ENCODE data around the gene ARMH4. TPM values are rescaled to one million over a fixed set of nuclear protein-coding genes. Genes with fewer than 3 reads are reported as not detected.

The ARMH4 gene
- total RNA-seq, 1 experiment from 2014 or later, result 42.6 TPM

DNA sequence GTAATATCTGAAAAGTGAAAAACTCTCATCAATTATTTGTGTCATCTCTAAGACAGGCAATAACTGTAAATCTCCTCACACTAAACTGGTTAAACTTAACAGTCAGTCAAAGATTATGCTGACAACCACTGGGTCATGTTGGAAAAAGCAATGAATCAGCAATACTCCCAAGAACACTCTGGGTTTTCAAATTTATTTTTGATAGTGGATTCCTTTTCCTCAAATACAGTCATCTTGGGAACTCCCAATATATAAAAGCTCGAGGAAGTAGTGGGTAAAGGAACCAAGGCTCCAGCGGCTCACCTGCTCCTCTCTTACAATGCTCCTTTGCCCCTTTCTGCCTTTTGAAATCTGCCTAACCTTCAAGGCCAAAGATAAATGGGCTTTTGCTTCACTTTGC lies 70.0 kb downstream of the ARMH4 start:
- no peak for DNase-seq
- Histone ChIP-seq H3K79me2 (ENCODE audit: insufficient read depth, low read length) (no peaks in the 10 kb centered on the region), H3K9me3 (ENCODE audit: control insufficient read depth, low read depth, low read length) (no peaks in the 10 kb centered on the region), H3K27me3 (ENCODE audit: insufficient read depth, low read length) (no peaks in the 10 kb centered on the region), H3K23ac (ENCODE audit: insufficient read length, low read depth, low read length) (no peak overlapping the region), H3K23me2 (ENCODE audit: insufficient read length, low read depth, low read length, poor library complexity, severe bottlenecking) (no peaks in the 10 kb centered on the region), H2BK15ac (ENCODE audit: low read depth, low read length) (no peak overlapping the region), H4K8ac (replicated peaks; ENCODE audit: insufficient read length, low read depth, low read length) (no peak overlapping the region), H2AK5ac (ENCODE audit: insufficient read length, low read length) (no peak overlapping the region), H2BK5ac (ENCODE audit: insufficient read length, low read length) (no peak overlapping the region), H2BK20ac (ENCODE audit: low read depth, low read length, poor library complexity, severe bottlenecking) (no peak overlapping the region), H3K14ac (ENCODE audit: insufficient read depth, low read length) (no peak overlapping the region), H2BK12ac (ENCODE audit: insufficient read length, low read depth, low read length) (no peak overlapping the region), H3K4ac (ENCODE audit: low read depth, low read length) (no peak overlapping the region), H3T11ph (ENCODE audit: low read length) (no peak overlapping the region), H3K79me1 (ENCODE audit: insufficient read depth, low read depth, low read length, poor library complexity, severe bottlenecking) (no peaks in the 10 kb centered on the region), H2BK120ac (ENCODE audit: low read depth, low read length, poor library complexity, severe bottlenecking) (no peak overlapping the region), H3K56ac (ENCODE audit: insufficient read length, low read depth, low read length) (no peak overlapping the region), H3K9ac (ENCODE audit: extremely low read depth, insufficient read length, low read length) (no peak overlapping the region), H4K5ac (ENCODE audit: insufficient read length, low read depth, low read length) (no peak overlapping the region), H3K4me2 (ENCODE audit: insufficient read depth, insufficient read length, low read length) (no peak overlapping the region), H3K4me1 (ENCODE audit: insufficient read depth, low read length) (peaks cover 6% of the 10 kb centered on the region; the same call in 1 of the 2 replicates), H2AFZ (ENCODE audit: low read length) (no peak overlapping the region), H3K27ac (ENCODE audit: insufficient read length, low read depth, low read length) (no peak overlapping the region), H4K20me1 (ENCODE audit: control insufficient read depth, insufficient read depth, insufficient read length) (no peaks in the 10 kb centered on the region), H4K91ac (ENCODE audit: insufficient read length, low read depth, low read length) (no peak overlapping the region), H3K18ac (ENCODE audit: insufficient read length, low read depth, low read length) (no peak overlapping the region)
- no peaks in the 10 kb centered on the region for H3K27me3 Mint-ChIP-seq (ENCODE audit: low read depth)
- H3K4me3 Mint-ChIP-seq, result no peak overlapping the region
- no CpG with 5 or more reads among the region's 2 CpGs for WGBS (ENCODE audit: extremely low coverage, insufficient read length, low lambda C conversion rate)
- H3K27ac Mint-ChIP-seq, result peak overlapping the region in 1 of 3 experiments; percentile 53; a peak in 2 of 7 replicates
- H3K9me3 Mint-ChIP-seq, result no peaks in the 10 kb centered on the region; a peak in 1 of 5 replicates
- peaks cover 17 to 20% of the 10 kb centered on the region in 2 experiments for H3K4me1 Mint-ChIP-seq
- H3K36me3 Mint-ChIP-seq (ENCODE audit: insufficient read depth in 1 of 3, low read depth in 3 of 3), result peaks cover 0 to 3% (median 3%) of the 10 kb centered on the region in 3 experiments; a peak in 3 of 7 replicates
- TF ChIP-seq, protein P1, sequence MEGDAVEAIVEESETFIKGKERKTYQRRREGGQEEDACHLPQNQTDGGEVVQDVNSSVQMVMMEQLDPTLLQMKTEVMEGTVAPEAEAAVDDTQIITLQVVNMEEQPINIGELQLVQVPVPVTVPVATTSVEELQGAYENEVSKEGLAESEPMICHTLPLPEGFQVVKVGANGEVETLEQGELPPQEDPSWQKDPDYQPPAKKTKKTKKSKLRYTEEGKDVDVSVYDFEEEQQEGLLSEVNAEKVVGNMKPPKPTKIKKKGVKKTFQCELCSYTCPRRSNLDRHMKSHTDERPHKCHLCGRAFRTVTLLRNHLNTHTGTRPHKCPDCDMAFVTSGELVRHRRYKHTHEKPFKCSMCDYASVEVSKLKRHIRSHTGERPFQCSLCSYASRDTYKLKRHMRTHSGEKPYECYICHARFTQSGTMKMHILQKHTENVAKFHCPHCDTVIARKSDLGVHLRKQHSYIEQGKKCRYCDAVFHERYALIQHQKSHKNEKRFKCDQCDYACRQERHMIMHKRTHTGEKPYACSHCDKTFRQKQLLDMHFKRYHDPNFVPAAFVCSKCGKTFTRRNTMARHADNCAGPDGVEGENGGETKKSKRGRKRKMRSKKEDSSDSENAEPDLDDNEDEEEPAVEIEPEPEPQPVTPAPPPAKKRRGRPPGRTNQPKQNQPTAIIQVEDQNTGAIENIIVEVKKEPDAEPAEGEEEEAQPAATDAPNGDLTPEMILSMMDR (conservative IDR thresholded peaks at IDR 0.05), result no peak

All from H9 (cell line).